ENCODE results near the gene LSM11.

DNA sequence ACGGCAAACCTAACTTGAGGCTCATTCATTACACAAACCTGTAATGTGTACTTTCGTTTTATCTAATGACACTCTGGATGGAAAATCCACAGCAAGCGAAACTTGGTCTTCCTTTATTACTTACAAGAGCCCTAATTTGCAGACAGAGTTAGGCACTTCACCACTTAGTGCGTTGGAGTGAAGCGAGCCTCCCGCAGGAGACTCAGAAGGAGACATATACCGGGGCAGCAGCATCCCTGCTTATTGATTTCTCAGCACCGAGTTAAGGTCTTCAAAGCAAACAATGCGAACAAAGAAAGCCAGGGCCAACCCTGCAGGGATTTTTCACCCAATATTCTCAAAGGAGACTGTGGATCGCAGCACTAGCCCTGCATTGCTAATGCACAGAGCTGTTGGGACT lies 28.6 kb downstream of the LSM11 start:
- no peak for TF ChIP-seq POLR2AphosphoS5 (IDR thresholded peaks at IDR 0.05; ENCODE audit: low read depth)
- TF ChIP-seq, protein P1, sequence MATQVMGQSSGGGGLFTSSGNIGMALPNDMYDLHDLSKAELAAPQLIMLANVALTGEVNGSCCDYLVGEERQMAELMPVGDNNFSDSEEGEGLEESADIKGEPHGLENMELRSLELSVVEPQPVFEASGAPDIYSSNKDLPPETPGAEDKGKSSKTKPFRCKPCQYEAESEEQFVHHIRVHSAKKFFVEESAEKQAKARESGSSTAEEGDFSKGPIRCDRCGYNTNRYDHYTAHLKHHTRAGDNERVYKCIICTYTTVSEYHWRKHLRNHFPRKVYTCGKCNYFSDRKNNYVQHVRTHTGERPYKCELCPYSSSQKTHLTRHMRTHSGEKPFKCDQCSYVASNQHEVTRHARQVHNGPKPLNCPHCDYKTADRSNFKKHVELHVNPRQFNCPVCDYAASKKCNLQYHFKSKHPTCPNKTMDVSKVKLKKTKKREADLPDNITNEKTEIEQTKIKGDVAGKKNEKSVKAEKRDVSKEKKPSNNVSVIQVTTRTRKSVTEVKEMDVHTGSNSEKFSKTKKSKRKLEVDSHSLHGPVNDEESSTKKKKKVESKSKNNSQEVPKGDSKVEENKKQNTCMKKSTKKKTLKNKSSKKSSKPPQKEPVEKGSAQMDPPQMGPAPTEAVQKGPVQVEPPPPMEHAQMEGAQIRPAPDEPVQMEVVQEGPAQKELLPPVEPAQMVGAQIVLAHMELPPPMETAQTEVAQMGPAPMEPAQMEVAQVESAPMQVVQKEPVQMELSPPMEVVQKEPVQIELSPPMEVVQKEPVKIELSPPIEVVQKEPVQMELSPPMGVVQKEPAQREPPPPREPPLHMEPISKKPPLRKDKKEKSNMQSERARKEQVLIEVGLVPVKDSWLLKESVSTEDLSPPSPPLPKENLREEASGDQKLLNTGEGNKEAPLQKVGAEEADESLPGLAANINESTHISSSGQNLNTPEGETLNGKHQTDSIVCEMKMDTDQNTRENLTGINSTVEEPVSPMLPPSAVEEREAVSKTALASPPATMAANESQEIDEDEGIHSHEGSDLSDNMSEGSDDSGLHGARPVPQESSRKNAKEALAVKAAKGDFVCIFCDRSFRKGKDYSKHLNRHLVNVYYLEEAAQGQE (IDR thresholded peaks at IDR 0.05; ENCODE audit: insufficient replicate concordance, low read depth) = no peak
- TF ChIP-seq, protein P2, sequence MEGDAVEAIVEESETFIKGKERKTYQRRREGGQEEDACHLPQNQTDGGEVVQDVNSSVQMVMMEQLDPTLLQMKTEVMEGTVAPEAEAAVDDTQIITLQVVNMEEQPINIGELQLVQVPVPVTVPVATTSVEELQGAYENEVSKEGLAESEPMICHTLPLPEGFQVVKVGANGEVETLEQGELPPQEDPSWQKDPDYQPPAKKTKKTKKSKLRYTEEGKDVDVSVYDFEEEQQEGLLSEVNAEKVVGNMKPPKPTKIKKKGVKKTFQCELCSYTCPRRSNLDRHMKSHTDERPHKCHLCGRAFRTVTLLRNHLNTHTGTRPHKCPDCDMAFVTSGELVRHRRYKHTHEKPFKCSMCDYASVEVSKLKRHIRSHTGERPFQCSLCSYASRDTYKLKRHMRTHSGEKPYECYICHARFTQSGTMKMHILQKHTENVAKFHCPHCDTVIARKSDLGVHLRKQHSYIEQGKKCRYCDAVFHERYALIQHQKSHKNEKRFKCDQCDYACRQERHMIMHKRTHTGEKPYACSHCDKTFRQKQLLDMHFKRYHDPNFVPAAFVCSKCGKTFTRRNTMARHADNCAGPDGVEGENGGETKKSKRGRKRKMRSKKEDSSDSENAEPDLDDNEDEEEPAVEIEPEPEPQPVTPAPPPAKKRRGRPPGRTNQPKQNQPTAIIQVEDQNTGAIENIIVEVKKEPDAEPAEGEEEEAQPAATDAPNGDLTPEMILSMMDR (IDR thresholded peaks at IDR 0.05; ENCODE audit: insufficient read depth, low read length) = no peak
- TF ChIP-seq GABPA (IDR thresholded peaks at IDR 0.05; ENCODE audit: low read depth) = no peak
- no peak for TF ChIP-seq SPI1 (IDR thresholded peaks at IDR 0.05; ENCODE audit: borderline replicate concordance, low read depth)

All from HL-60 (cell line).